ENCODE measurements around the gene ADM2.

ADM2 gene

DNA sequence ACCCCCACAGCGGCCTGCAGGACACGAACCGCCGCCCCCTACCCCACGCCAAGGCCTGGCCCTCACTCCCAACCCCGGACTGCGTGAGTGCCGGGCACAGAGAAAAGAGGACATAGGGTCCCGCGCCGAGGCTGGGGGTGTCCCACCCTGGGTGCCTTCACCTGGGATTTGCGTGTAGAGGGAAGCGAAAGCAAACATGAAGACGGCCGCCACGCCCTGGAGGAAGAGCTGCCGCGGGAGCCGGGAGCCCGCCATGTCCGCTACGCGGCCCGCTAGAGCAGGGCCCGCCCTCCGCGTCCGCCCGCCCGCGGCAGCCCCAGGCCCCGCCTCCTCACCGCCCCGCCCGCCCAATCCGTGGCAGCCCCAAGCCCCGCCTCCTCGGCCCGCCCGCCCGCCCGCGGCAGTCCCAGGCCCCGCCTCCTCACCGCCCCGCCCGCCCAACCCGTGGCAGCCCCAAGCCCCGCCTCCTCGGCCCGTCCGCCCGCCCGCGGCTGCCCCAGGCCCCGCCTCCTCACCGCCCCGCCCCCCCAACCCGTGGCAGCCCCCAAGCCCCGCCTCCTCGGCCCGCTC lies 26.2 kb downstream of the ADM2 start, which contains the start of gene LMF2:
TSS of gene LMF2 (minus strand) at position 282 of the 570 bp plus-strand sequence. CDS start at position 255, 27 bp downstream.
- H3K27me3 Mint-ChIP-seq (ENCODE audit: low read depth) = no peaks in the 10 kb centered on the region
- H3K27ac Mint-ChIP-seq = peak within 1 kb of the TSS; percentile 81 to 96 (median 91)
- H3K4me3 Mint-ChIP-seq = peak within 1 kb of the TSS; percentile 95 to 97 (median 96)
- H3K9me3 Mint-ChIP-seq = no peaks in the 10 kb centered on the region
- H3K36me3 Mint-ChIP-seq (ENCODE audit: low read depth) = peaks cover 5% of the 10 kb centered on the region
- H3K4me1 Mint-ChIP-seq = peaks cover 12% of the 10 kb centered on the region
- no peak for TF ChIP-seq CTCF (IDR thresholded peaks at IDR 0.05; ENCODE audit: unreplicated experiment in 3 of 3)

GRCh38 chr22:50507991-50508884 lies 26.9 kb downstream of the ADM2 start, which contains the start of gene NCAPH2:
Gene NCAPH2, plus strand, starts transcription at chr22:50508224. Its CDS starts 114 bp downstream, at chr22:50508338.
- H3K9me3 Mint-ChIP-seq = no peaks in the 10 kb centered on the region
- peaks cover 12% of the 10 kb centered on the region for H3K4me1 Mint-ChIP-seq
- H3K27ac Mint-ChIP-seq = peak within 1 kb of the TSS; percentile 81 to 96 (median 91)
- H3K4me3 Mint-ChIP-seq = peak within 1 kb of the TSS; percentile 95 to 97 (median 96)
- peaks cover 5% of the 10 kb centered on the region for H3K36me3 Mint-ChIP-seq (ENCODE audit: low read depth)
- H3K27me3 Mint-ChIP-seq (ENCODE audit: low read depth) = no peaks in the 10 kb centered on the region
- TF ChIP-seq CTCF (IDR thresholded peaks at IDR 0.05; ENCODE audit: unreplicated experiment in 3 of 3) = no peak

DNA sequence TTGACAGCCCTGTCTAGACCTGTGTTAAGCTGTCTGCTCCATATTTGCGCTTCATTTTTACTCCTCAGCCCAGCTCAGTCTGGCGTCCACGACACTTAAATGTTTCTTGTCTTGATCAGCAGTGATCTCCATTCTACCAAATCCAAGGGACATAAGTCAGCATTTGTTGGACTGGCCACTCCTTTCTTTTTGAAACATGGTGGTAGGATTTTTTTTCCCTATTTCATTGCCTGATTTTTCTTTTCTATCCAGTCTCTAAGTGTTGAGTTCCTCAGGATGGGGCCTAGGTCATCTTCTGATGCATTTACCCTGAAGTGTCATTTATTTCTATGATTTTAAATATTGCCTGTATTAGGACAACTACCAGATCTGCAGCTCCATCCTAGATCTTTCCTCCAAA lies 27.6 kb downstream of the ADM2 start:
- no peaks in the 10 kb centered on the region for H3K9me3 Mint-ChIP-seq
- no peak for TF ChIP-seq CTCF (IDR thresholded peaks at IDR 0.05; ENCODE audit: unreplicated experiment in 3 of 3)
- peaks cover 12% of the 10 kb centered on the region for H3K4me1 Mint-ChIP-seq
- H3K27ac Mint-ChIP-seq = peak overlapping the region; percentile 81 to 96 (median 91)
- H3K4me3 Mint-ChIP-seq = peak overlapping the region; percentile 87 to 96 (median 95)
- H3K36me3 Mint-ChIP-seq (ENCODE audit: low read depth) = peaks cover 5% of the 10 kb centered on the region
- H3K27me3 Mint-ChIP-seq (ENCODE audit: low read depth) = no peaks in the 10 kb centered on the region

DNA sequence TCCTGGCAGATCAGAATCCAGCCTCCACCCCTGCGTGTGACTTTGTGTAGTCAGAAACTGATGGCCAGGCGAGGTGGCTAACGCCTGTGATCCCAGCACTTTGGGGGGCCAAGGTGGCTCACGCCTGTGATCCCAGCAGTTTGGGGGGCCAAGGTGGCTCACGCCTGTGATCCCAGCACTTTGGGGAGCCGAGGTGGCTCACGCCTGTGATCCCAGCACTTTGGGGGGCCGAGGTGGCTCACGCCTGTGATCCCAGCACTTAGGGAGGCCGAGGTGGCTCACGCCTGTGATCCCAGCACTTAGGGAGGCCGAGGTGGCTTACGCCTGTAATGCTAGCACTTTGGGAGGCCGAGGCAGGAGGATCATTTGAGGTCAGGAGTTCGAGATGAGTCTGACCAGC lies 31.8 kb downstream of the ADM2 start:
- no peaks in the 10 kb centered on the region for H3K27me3 Mint-ChIP-seq (ENCODE audit: low read depth)
- H3K9me3 Mint-ChIP-seq = no peaks in the 10 kb centered on the region
- no peak overlapping the region for H3K4me3 Mint-ChIP-seq
- TF ChIP-seq CTCF (IDR thresholded peaks at IDR 0.05; ENCODE audit: unreplicated experiment in 3 of 3) = no peak
- peaks cover 12% of the 10 kb centered on the region for H3K4me1 Mint-ChIP-seq
- H3K27ac Mint-ChIP-seq = no peak overlapping the region
- peaks cover 17% of the 10 kb centered on the region for H3K36me3 Mint-ChIP-seq (ENCODE audit: low read depth)

DNA sequence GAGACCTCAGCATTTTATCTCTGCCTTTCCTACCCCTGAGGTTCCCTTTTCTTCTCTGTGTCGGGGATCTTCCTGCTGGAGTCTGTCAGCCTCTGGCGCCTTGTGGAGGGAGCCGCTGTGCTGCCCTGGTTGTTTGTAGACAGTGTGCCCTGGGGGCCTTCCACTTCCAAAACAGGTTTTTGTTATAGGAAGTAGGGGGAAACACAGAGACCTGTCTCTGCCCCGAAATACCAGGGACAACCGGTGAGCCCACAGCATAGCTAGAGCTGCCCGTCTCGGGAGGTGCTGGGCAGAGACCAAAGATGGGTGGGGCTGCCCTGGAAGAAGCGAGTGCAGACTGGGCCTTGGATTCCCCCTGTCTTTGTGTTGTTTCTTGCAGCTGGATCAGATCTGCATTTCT lies 34.7 kb downstream of the ADM2 start:
- Mint-ChIP-seq H3K4me3 (no peak overlapping the region), H3K27ac (no peak overlapping the region), H3K9me3 (no peaks in the 10 kb centered on the region), H3K27me3 (ENCODE audit: low read depth) (no peaks in the 10 kb centered on the region), H3K36me3 (ENCODE audit: low read depth) (peaks cover 26% of the 10 kb centered on the region), H3K4me1 (no peaks in the 10 kb centered on the region)
- no peak for TF ChIP-seq CTCF (IDR thresholded peaks at IDR 0.05; ENCODE audit: unreplicated experiment in 3 of 3)

All from nephron (organoid).